ENCODE results near the gene GRB14. TPM values are rescaled to one million over a fixed set of nuclear protein-coding genes. Genes with fewer than 3 reads are reported as not detected.

Gene GRB14
- total and polyA plus RNA-seq, 2 donors (not counting 1 experiment from before 2014, with no cell fraction given) = 0.33 to 0.34 TPM

GRCh38 chr2:164593959-164594358 lies 27.3 kb downstream of the GRB14 start:
- Histone ChIP-seq H3K36me3 (ENCODE audit: control insufficient read depth, insufficient read depth, low read length) (no peaks in the 10 kb centered on the region), H3K4me3 (replicated peaks in 1 of 4; ENCODE audit: control extremely low read depth in 1 of 4, insufficient read depth in 1 of 4, low read depth in 3 of 4, low read length in 4 of 4) (no peak overlapping the region), H3K4me2 (ENCODE audit: extremely low read depth, insufficient read depth, low read length) (no peak overlapping the region), H3K9me3 (ENCODE audit: control insufficient read depth, insufficient read depth, low read depth, low read length) (no peaks in the 10 kb centered on the region), H3K27me3 (ENCODE audit: control insufficient read depth, insufficient read depth, low read length) (no peaks in the 10 kb centered on the region), H3K4me1 (ENCODE audit: control insufficient read depth, extremely low read depth, insufficient read depth, low read length) (no peaks in the 10 kb centered on the region), H3K9ac (ENCODE audit: insufficient read depth, low read length) (no peak overlapping the region), H3K79me2 (ENCODE audit: control insufficient read depth, insufficient read depth, low read length) (no peaks in the 10 kb centered on the region), H3K27ac (ENCODE audit: insufficient read depth, low read length) (no peak overlapping the region), H2AFZ (ENCODE audit: low read length) (no peak overlapping the region), H4K20me1 (ENCODE audit: control insufficient read depth, extremely low read depth, insufficient read depth, low read length) (no peaks in the 10 kb centered on the region)
- peak in 1 of 2 donors; percentile 16 for DNase-seq (ENCODE audit: low read depth in 2 of 2)
- no peak for TF ChIP-seq EZH2 (IDR thresholded peaks at IDR 0.05; ENCODE audit: low read length, missing control alignments)
- TF ChIP-seq, protein P1, sequence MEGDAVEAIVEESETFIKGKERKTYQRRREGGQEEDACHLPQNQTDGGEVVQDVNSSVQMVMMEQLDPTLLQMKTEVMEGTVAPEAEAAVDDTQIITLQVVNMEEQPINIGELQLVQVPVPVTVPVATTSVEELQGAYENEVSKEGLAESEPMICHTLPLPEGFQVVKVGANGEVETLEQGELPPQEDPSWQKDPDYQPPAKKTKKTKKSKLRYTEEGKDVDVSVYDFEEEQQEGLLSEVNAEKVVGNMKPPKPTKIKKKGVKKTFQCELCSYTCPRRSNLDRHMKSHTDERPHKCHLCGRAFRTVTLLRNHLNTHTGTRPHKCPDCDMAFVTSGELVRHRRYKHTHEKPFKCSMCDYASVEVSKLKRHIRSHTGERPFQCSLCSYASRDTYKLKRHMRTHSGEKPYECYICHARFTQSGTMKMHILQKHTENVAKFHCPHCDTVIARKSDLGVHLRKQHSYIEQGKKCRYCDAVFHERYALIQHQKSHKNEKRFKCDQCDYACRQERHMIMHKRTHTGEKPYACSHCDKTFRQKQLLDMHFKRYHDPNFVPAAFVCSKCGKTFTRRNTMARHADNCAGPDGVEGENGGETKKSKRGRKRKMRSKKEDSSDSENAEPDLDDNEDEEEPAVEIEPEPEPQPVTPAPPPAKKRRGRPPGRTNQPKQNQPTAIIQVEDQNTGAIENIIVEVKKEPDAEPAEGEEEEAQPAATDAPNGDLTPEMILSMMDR (conservative IDR thresholded peaks at IDR 0.05 in 1 of 2, IDR thresholded peaks at IDR 0.05 in 1 of 2; ENCODE audit: low read depth in 1 of 2, low read length in 2 of 2) = no peak

GRCh38 chr2:164593541-164593940 lies 27.7 kb downstream of the GRB14 start:
- Histone ChIP-seq H3K27ac (ENCODE audit: insufficient read depth, low read length) (no peak overlapping the region), H3K4me2 (ENCODE audit: extremely low read depth, insufficient read depth, low read length) (no peak overlapping the region), H2AFZ (ENCODE audit: low read length) (no peak overlapping the region), H3K9ac (ENCODE audit: insufficient read depth, low read length) (no peak overlapping the region), H3K27me3 (ENCODE audit: control insufficient read depth, insufficient read depth, low read length) (no peaks in the 10 kb centered on the region), H3K4me3 (replicated peaks in 1 of 4; ENCODE audit: control extremely low read depth in 1 of 4, insufficient read depth in 1 of 4, low read depth in 3 of 4, low read length in 4 of 4) (no peak overlapping the region), H3K36me3 (ENCODE audit: control insufficient read depth, insufficient read depth, low read length) (no peaks in the 10 kb centered on the region), H3K79me2 (ENCODE audit: control insufficient read depth, insufficient read depth, low read length) (no peaks in the 10 kb centered on the region), H4K20me1 (ENCODE audit: control insufficient read depth, extremely low read depth, insufficient read depth, low read length) (no peaks in the 10 kb centered on the region), H3K9me3 (ENCODE audit: control insufficient read depth, insufficient read depth, low read depth, low read length) (no peaks in the 10 kb centered on the region), H3K4me1 (ENCODE audit: control insufficient read depth, extremely low read depth, insufficient read depth, low read length) (no peaks in the 10 kb centered on the region)
- TF ChIP-seq, protein P1 (conservative IDR thresholded peaks at IDR 0.05 in 1 of 2, IDR thresholded peaks at IDR 0.05 in 1 of 2; ENCODE audit: low read depth in 1 of 2, low read length in 2 of 2) = no peak
- no peak for TF ChIP-seq EZH2 (IDR thresholded peaks at IDR 0.05; ENCODE audit: low read length, missing control alignments)
- DNase-seq (ENCODE audit: low read depth in 2 of 2) = no peak

- Histone ChIP-seq H3K4me1 (ENCODE audit: control insufficient read depth, extremely low read depth, insufficient read depth, low read length) (no peaks in the 10 kb centered on the region), H3K27ac (ENCODE audit: insufficient read depth, low read length) (no peak overlapping the region), H3K79me2 (ENCODE audit: control insufficient read depth, insufficient read depth, low read length) (no peaks in the 10 kb centered on the region), H4K20me1 (ENCODE audit: control insufficient read depth, extremely low read depth, insufficient read depth, low read length) (no peaks in the 10 kb centered on the region), H3K4me2 (ENCODE audit: extremely low read depth, insufficient read depth, low read length) (no peak overlapping the region), H3K9me3 (ENCODE audit: control insufficient read depth, insufficient read depth, low read depth, low read length) (no peaks in the 10 kb centered on the region), H3K27me3 (ENCODE audit: control insufficient read depth, insufficient read depth, low read length) (no peaks in the 10 kb centered on the region), H2AFZ (ENCODE audit: low read length) (no peak overlapping the region), H3K9ac (ENCODE audit: insufficient read depth, low read length) (no peak overlapping the region), H3K36me3 (ENCODE audit: control insufficient read depth, insufficient read depth, low read length) (no peaks in the 10 kb centered on the region), H3K4me3 (replicated peaks in 1 of 4; ENCODE audit: control extremely low read depth in 1 of 4, insufficient read depth in 1 of 4, low read depth in 3 of 4, low read length in 4 of 4) (no peak overlapping the region)
- no peak for TF ChIP-seq EZH2 (IDR thresholded peaks at IDR 0.05; ENCODE audit: low read length, missing control alignments)
- TF ChIP-seq, protein P1 (conservative IDR thresholded peaks at IDR 0.05 in 1 of 2, IDR thresholded peaks at IDR 0.05 in 1 of 2; ENCODE audit: low read depth in 1 of 2, low read length in 2 of 2) = no peak
- peak; percentile 3 to 73 for DNase-seq (ENCODE audit: low read depth in 2 of 2)
Measured at GRCh38 chr2:164589522-164589921, 31.8 kb downstream of the GRB14 start.
